ENCODE data around the gene ZFYVE28.

- TF ChIP-seq EP300 (IDR thresholded peaks at IDR 0.05; ENCODE audit: borderline replicate concordance), result no peak
- TF ChIP-seq YY1 (IDR thresholded peaks at IDR 0.05; ENCODE audit: low read depth), result no peak
- no peak for TF ChIP-seq RAD21 (IDR thresholded peaks at IDR 0.05; ENCODE audit: low read depth)
- TF ChIP-seq FOXM1 (IDR thresholded peaks at IDR 0.05; ENCODE audit: borderline replicate concordance, low read depth), result no peak
- no peak for TF ChIP-seq EGR1 (IDR thresholded peaks at IDR 0.05)
- TF ChIP-seq ZBTB7A (IDR thresholded peaks at IDR 0.05; ENCODE audit: low read depth), result no peak
- no peak for TF ChIP-seq REST (IDR thresholded peaks at IDR 0.05; ENCODE audit: low read depth)
- no peak for TF ChIP-seq TCF12 (IDR thresholded peaks at IDR 0.05; ENCODE audit: low read depth)
- no peak for TF ChIP-seq TAF1 (IDR thresholded peaks at IDR 0.05; ENCODE audit: low read depth)
- TF ChIP-seq MAX (IDR thresholded peaks at IDR 0.05), result no peak
Measured at GRCh38 chr4:2438822-2439718, 20.6 kb upstream of the ZFYVE28 start.
